Hypothalamus (tissue), 51 donors: ENCODE results near the gene PRDX4.
A peak's percentile ranks its signal among the peaks of the same experiment; 100 is the strongest.
"Not testable (repeated sequence)": the region's sequence is repeated elsewhere in the genome, so short reads cannot be mapped to it uniquely, and the experiment has no call there.

ENCODE experiments used
- DNase-seq, 51 donors: peaks; one replicate each; lab custom pipeline; 2025; lab: John Stamatoyannopoulos, UW

Gene PRDX4

GRCh38 chrX:23667239-23668177 is at the start of gene PRDX4:
Gene PRDX4, plus strand, starts transcription at chrX:23667493. Its CDS starts 78 bp downstream, at chrX:23667571.
- peak; percentile 12 to 90 (median 78) for DNase-seq

- no peak for DNase-seq
Measured at GRCh38 chrX:23621621-23622265, 45.5 kb upstream of the PRDX4 start.

- no peak for DNase-seq
Measured at GRCh38 chrX:23623797-23624196, 43.5 kb upstream of the PRDX4 start.

GRCh38 chrX:23626651-23627050 is 40.6 kb upstream of the PRDX4 start:
- DNase-seq, result no peak

GRCh38 chrX:23628131-23628530 is 39.2 kb upstream of the PRDX4 start:
- no peak for DNase-seq

GRCh38 chrX:23631136-23631535 is 36.2 kb upstream of the PRDX4 start:
- no peak for DNase-seq

GRCh38 chrX:23633834-23634580 is 33.3 kb upstream of the PRDX4 start:
- no peak for DNase-seq

GRCh38 chrX:23637187-23637586 is 30.1 kb upstream of the PRDX4 start:
- DNase-seq, result no peak

GRCh38 chrX:23643020-23643419 is 24.3 kb upstream of the PRDX4 start:
- DNase-seq, result no peak

- DNase-seq, result no peak
Measured at GRCh38 chrX:23644744-23645143, 22.5 kb upstream of the PRDX4 start.

GRCh38 chrX:23656091-23656490 is 11.2 kb upstream of the PRDX4 start:
- DNase-seq, result no peak

GRCh38 chrX:23656684-23657083 is 10.6 kb upstream of the PRDX4 start:
- DNase-seq, result no peak

- no peak for DNase-seq
Measured at GRCh38 chrX:23659339-23659738, 8.0 kb upstream of the PRDX4 start.

GRCh38 chrX:23660083-23660765 is 7.1 kb upstream of the PRDX4 start:
- not testable (repeated sequence) for DNase-seq

- DNase-seq, result no peak
Measured at GRCh38 chrX:23660766-23661132, 6.5 kb upstream of the PRDX4 start.

GRCh38 chrX:23661671-23662070 is 5.6 kb upstream of the PRDX4 start:
- no peak for DNase-seq

- DNase-seq, result no peak
Measured at GRCh38 chrX:23662187-23662586, 5.1 kb upstream of the PRDX4 start.

- DNase-seq, result no peak
Measured at GRCh38 chrX:23662853-23663252, 4.4 kb upstream of the PRDX4 start.

- no peak for DNase-seq
Measured at GRCh38 chrX:23664496-23664895, 2.8 kb upstream of the PRDX4 start.

GRCh38 chrX:23666282-23666681 is 1.0 kb upstream of the PRDX4 start:
- DNase-seq, result peak in 4 of 51 donors; percentile 0 to 1 (median 0)

- peak in 1 of 51 donors; percentile 3 for DNase-seq
Measured at GRCh38 chrX:23668335-23668734, 1.0 kb downstream of the PRDX4 start.
